SK-N-SH (cell line): ENCODE measurements around the gene SPINK9. TPM values are rescaled to one million over a fixed set of nuclear protein-coding genes. Genes with fewer than 3 reads are reported as not detected.

Experiments used
- CTCF ChIA-PET: fragments of 300-600, 350-600 bp; formaldehyde crosslinking; extraction: SDS; loops from one replicate; lab custom pipeline; 2021; lab: Yijun Ruan, JAX
- POLR2A ChIA-PET: fragments of 350-600 bp; sonication (Branson Sonifier 250); formaldehyde crosslinking; extraction: SDS; loops from one replicate; lab custom pipeline; 2020; ENCODE audit warnings: antibody characterized with exemption, inconsistent platforms; lab: Yijun Ruan, JAX
- DNase-seq: peaks from one replicate; pipeline ENCODE4 v3.0.0; 2012
- H2AFZ ChIP-seq: fragments of 200-600 bp; sonication (generic); 2 replicates; pipeline ENCODE4 v1.8.1; 2016; ENCODE audit warnings: antibody characterized with exemption, mild to moderate bottlenecking, low read depth
- H3F3A ChIP-seq: fragments of 200-600 bp; sonication (generic); replicated peaks from 2 replicates; pipeline ENCODE3; 2016; ENCODE audit warnings: antibody characterized with exemption, mild to moderate bottlenecking; ENCODE audit not compliant: insufficient read depth
- H3K27ac ChIP-seq, 2 experiments: fragments of 200-500 bp in 1 of 2; fragments of 200-600 bp in 1 of 2; sonication (Bioruptor generic) in 1 of 2; sonication (generic), shearing (Covaris generic) in 1 of 2; 2 replicates each; pipeline versions ENCODE4 v1.5.1 to v1.6.1; 2014 to 2016; ENCODE audit warnings: low read depth in 2 of 2, inconsistent platforms in 1 of 2, low read length in 1 of 2, mild to moderate bottlenecking in 1 of 2, mixed read lengths in 1 of 2
- H3K27me3 ChIP-seq: fragments of 200-600 bp; sonication (generic), shearing (Covaris generic); 2 replicates; pipeline ENCODE4 v1.6.1; 2016; ENCODE audit warnings: mixed run types; ENCODE audit not compliant: insufficient read depth
- H3K36me3 ChIP-seq, 2 experiments: fragments of 200-500 bp in 1 of 2; fragments of 200-600 bp in 1 of 2; sonication (Bioruptor generic) in 1 of 2; sonication (generic) in 1 of 2; replicated peaks in 1 of 2; 2 replicates each; pipeline versions ENCODE3 to v1.5.1; 2014 to 2016; ENCODE audit warnings: low read length in 1 of 2, mild to moderate bottlenecking in 1 of 2; ENCODE audit not compliant: insufficient read depth in 2 of 2, control insufficient read depth in 1 of 2
- H3K4me1 ChIP-seq, 2 experiments: fragments of 200-500 bp in 1 of 2; fragments of 200-600 bp in 1 of 2; sonication (Bioruptor generic) in 1 of 2; sonication (generic), shearing (Covaris generic) in 1 of 2; 2 replicates each; pipeline versions ENCODE4 v1.5.1 to v1.6.1; 2014 to 2016; ENCODE audit warnings: low read depth in 1 of 2, low read length in 1 of 2, mixed run types in 1 of 2; ENCODE audit not compliant: insufficient read depth in 2 of 2, control insufficient read depth in 1 of 2
- H3K4me2 ChIP-seq: fragments of 200-600 bp; sonication (generic), shearing (Covaris generic); 2 replicates; pipeline ENCODE4 v1.6.1; 2017; ENCODE audit warnings: mixed run types
- H3K4me3 ChIP-seq, 2 experiments: fragments of 200-500 bp in 1 of 2; fragments of 200-600 bp in 1 of 2; sonication (Bioruptor generic) in 1 of 2; sonication (generic), shearing (Covaris generic) in 1 of 2; 2 replicates each; pipeline versions ENCODE4 v1.5.1 to v1.8.1; 2014 to 2016; ENCODE audit warnings: low read depth in 2 of 2, inconsistent platforms in 1 of 2, low read length in 1 of 2, mild to moderate bottlenecking in 1 of 2, mixed read lengths in 1 of 2, moderate library complexity in 1 of 2
- H3K79me2 ChIP-seq: fragments of 200-600 bp; sonication (generic); 2 replicates; pipeline ENCODE4 v1.8.1; 2017; ENCODE audit warnings: mild to moderate bottlenecking; ENCODE audit not compliant: insufficient read depth
- H3K9ac ChIP-seq: fragments of 200-600 bp; sonication (generic); 2 replicates; pipeline ENCODE4 v1.6.1; 2017; ENCODE audit warnings: mixed run types
- H3K9me2 ChIP-seq: fragments of 200-600 bp; sonication (generic); 2 replicates; pipeline ENCODE4 v1.6.1; 2017; ENCODE audit warnings: mixed run types
- H3K9me3 ChIP-seq: fragments of 200-600 bp; sonication (generic); 2 replicates; pipeline ENCODE4 v1.6.1; 2017; ENCODE audit warnings: mixed run types, mild to moderate bottlenecking, moderate library complexity
- H4K20me1 ChIP-seq: fragments of 200-600 bp; sonication (generic); 2 replicates; pipeline ENCODE4 v1.6.1; 2017; ENCODE audit warnings: mild to moderate bottlenecking, mixed run types; ENCODE audit not compliant: insufficient read depth
- CHD2 ChIP-seq: fragments of 150-350 bp; IDR thresholded peaks from 2 replicates; pipeline ENCODE4 v1.6.1; 2018; ENCODE audit warnings: low read length; ENCODE audit not compliant: partially characterized antibody
- EP300 ChIP-seq, 2 experiments: IDR thresholded peaks; 2 replicates each; pipeline versions ENCODE4 v1.4.0 to v1.6.1; 2012; ENCODE audit warnings: borderline replicate concordance in 1 of 2, low read depth in 1 of 2, low read length in 1 of 2
- EZH2phosphoT487 ChIP-seq: fragments of 200-600 bp; sonication (generic); IDR thresholded peaks from 2 replicates; pipeline ENCODE4 v1.6.1; 2017; ENCODE audit warnings: low read depth, mixed run types, mild to moderate bottlenecking, antibody characterized with exemption, moderate library complexity, borderline replicate concordance
- FOSL2 ChIP-seq: IDR thresholded peaks from 2 replicates; pipeline ENCODE4 v1.4.0; 2012; ENCODE audit warnings: low read depth, mild to moderate bottlenecking, moderate library complexity, borderline replicate concordance
- FOXJ3 ChIP-seq: sonication (generic); formaldehyde crosslinking; IDR thresholded peaks from 2 replicates; pipeline ENCODE4 v1.5.1; 2020; ENCODE audit warnings: mild to moderate bottlenecking, missing genetic modification reagents
- FOXM1 ChIP-seq: IDR thresholded peaks from 2 replicates; pipeline ENCODE4 v1.4.0; 2012; ENCODE audit warnings: low read depth, mild to moderate bottlenecking
- GABPA ChIP-seq: IDR thresholded peaks from 2 replicates; pipeline ENCODE4 v1.4.0; 2012; ENCODE audit warnings: low read depth, mild to moderate bottlenecking
- IRF3 ChIP-seq: fragments of 150-350 bp; IDR thresholded peaks from 2 replicates; pipeline ENCODE4 v1.6.1; 2016; ENCODE audit warnings: mild to moderate bottlenecking, low read depth, low read length
- MEF2A ChIP-seq: IDR thresholded peaks from 2 replicates; pipeline ENCODE4 v1.4.0; 2012; ENCODE audit warnings: low read depth, borderline replicate concordance
- PBX3 ChIP-seq: IDR thresholded peaks from 2 replicates; pipeline ENCODE4; 2012
- POLR2AphosphoS5 ChIP-seq: IDR thresholded peaks from 2 replicates; pipeline ENCODE4 v1.6.1; 2012; ENCODE audit warnings: low read depth, low read length
- RCOR1 ChIP-seq: fragments of 150-350 bp; IDR thresholded peaks from 2 replicates; pipeline ENCODE4 v1.6.1; 2017; ENCODE audit warnings: antibody characterized with exemption, low read length
- REST ChIP-seq: IDR thresholded peaks from 2 replicates; pipeline ENCODE4 v1.6.1; 2012; ENCODE audit warnings: mild to moderate bottlenecking, low read depth, low read length, moderate library complexity
- RFX5 ChIP-seq: IDR thresholded peaks from 2 replicates; pipeline ENCODE4 v1.6.1; 2012; ENCODE audit warnings: mild to moderate bottlenecking, improper control_type of control experiment, low read length
- RXRA ChIP-seq: IDR thresholded peaks from 2 replicates; pipeline ENCODE4 v1.4.0; 2012; ENCODE audit warnings: low read depth, mild to moderate bottlenecking, borderline replicate concordance
- SMC3 ChIP-seq: IDR thresholded peaks from 2 replicates; pipeline ENCODE4 v1.6.1; 2012; ENCODE audit warnings: low read depth, low read length, improper control_type of control experiment
- TAF1 ChIP-seq: IDR thresholded peaks from 2 replicates; pipeline ENCODE4 v1.6.1; 2012; ENCODE audit warnings: low read depth, mild to moderate bottlenecking, low read length, moderate library complexity, borderline replicate concordance
- TEAD4 ChIP-seq: IDR thresholded peaks from 2 replicates; pipeline ENCODE4 v1.4.0; 2012; ENCODE audit warnings: mild to moderate bottlenecking, borderline replicate concordance; ENCODE audit not compliant: insufficient read depth
- ZBTB33 ChIP-seq: IDR thresholded peaks from 2 replicates; pipeline ENCODE4 v1.4.0; 2012; ENCODE audit warnings: low read depth, borderline replicate concordance
- WGBS: methylation state at CpG from one replicate; pipeline ENCODE4 v1.1.6; 2017; ENCODE audit warnings: low lambda C conversion rate; 5-methylcytosine and 5-hydroxymethylcytosine counted together
- polyA plus RNA-seq, 3 experiments: library from polyadenylated mRNA; depleted of rRNA; stranded (reverse); fragments of >200 nt; gene quantifications; 2 replicates each; pipeline ENCODE4 v1.2.3, GENCODE V29; 2012

The SPINK9 gene
- polyA plus RNA-seq, 1 of the 3 experiments (the other 2 are of a cell fraction) = not detected

GRCh38 chr5:148372893-148373292, 37.5 kb downstream of the SPINK9 start:
- Histone ChIP-seq H3K36me3 (peaks cover 0 to 4% of the 10 kb centered on the region in 2 experiments), H3K9ac (no peak overlapping the region), H3K4me1 (no peaks in the 10 kb centered on the region), H3K4me3 (no peak overlapping the region), H2AFZ (no peak overlapping the region), H4K20me1 (no peaks in the 10 kb centered on the region), H3K9me2 (no peaks in the 10 kb centered on the region), H3F3A (no peaks in the 10 kb centered on the region), H3K27me3 (no peaks in the 10 kb centered on the region), H3K27ac (no peak overlapping the region), H3K79me2 (no peaks in the 10 kb centered on the region), H3K9me3 (0 out of 2 replicates have a peak, but pooled peaks cover 7% of the 10 kb centered on the region), H3K4me2 (no peak overlapping the region)
- DNase-seq = no peak
- no peak for TF ChIP-seq FOXJ3 (CRISPR knock-in tag)
- ChIA-PET POLR2A (no interaction called here), CTCF (interaction anchor here (1.6 to 3.3 kb wide), 4 partner anchors 10 to 358 kb away, joined by 7 to 22 read pairs (median 11); no protein-coding TSS in a partner anchor)

DNA sequence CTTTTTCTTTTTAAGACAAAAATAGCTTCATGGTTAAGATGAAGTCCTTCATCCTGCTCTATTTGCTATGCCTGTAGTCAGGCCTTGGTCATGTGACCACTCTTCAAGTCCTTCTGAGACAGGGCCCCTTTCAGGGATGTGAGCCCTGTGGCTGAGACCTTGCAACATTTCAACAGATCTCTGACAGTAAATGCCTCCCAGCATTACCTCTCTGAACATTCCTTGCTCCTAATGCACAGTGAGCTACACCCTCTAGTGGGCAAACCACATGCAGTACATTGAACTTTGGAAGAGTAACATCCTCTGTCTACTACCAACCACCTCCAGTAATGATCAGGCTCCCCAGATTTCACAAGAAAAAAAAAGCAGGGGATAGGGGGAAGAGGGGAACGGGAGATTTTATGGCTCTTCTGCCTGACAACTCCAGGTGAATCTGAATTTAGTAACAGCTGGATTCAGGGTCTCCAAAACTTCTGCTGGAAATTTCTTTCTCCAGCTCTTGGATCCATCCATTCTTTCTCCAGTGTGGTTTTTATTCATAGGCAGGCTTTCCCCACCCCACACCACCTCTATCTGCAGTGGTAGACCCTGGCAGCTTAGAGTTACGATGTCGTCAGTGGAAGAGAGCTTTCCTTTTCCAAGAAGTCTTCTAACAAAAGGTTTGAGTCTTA, 39.5 kb downstream of the SPINK9 start:
- no peaks in the 10 kb centered on the region for H3K27me3 ChIP-seq
- no peaks in the 10 kb centered on the region for H3K9me3 ChIP-seq
- peaks cover 0 to 4% of the 10 kb centered on the region in 2 experiments for H3K36me3 ChIP-seq
- H3K4me1 ChIP-seq = no peaks in the 10 kb centered on the region
- H3K9ac ChIP-seq = no peak overlapping the region
- CTCF ChIA-PET = interaction anchor here (0.6 to 3.3 kb wide), 48 partner anchors 8 to 592 kb away, joined by 3 to 24 read pairs (median 3); partner anchors contain the start of genes ADRB2 and FBXO38
- H3K9me2 ChIP-seq = no peaks in the 10 kb centered on the region
- H3F3A ChIP-seq = no peaks in the 10 kb centered on the region
- H3K27ac ChIP-seq = no peak overlapping the region
- peak; percentile 31 for DNase-seq
- 51% methylated on average over 3 of the region's 3 CpGs for WGBS
- H3K79me2 ChIP-seq = no peaks in the 10 kb centered on the region
- no peak overlapping the region for H3K4me3 ChIP-seq
- H4K20me1 ChIP-seq = no peaks in the 10 kb centered on the region
- H3K4me2 ChIP-seq = no peak overlapping the region
- H2AFZ ChIP-seq = no peak overlapping the region
- POLR2A ChIA-PET = no interaction called here
- TF ChIP-seq TEAD4 = no peak
- TF ChIP-seq SMC3 = peak; percentile 78
- no peak for TF ChIP-seq ZBTB33
- no peak for TF ChIP-seq MEF2A
- no peak for TF ChIP-seq REST
- TF ChIP-seq IRF3 = no peak
- no peak for TF ChIP-seq POLR2AphosphoS5
- no peak for TF ChIP-seq GABPA
- no peak for TF ChIP-seq RXRA
- TF ChIP-seq RCOR1 = 0 out of 2 replicates have a peak, but pooled peaks have one; percentile 12
- no peak for TF ChIP-seq FOSL2
- no peak for TF ChIP-seq EZH2phosphoT487
- TF ChIP-seq EP300 (IDR thresholded peaks at IDR 0.05; ENCODE audit: borderline replicate concordance in 1 of 2, low read depth in 1 of 2, low read length in 1 of 2) = no peak
- no peak for TF ChIP-seq RFX5
- TF ChIP-seq PBX3 = no peak
- no peak for TF ChIP-seq CHD2
- TF ChIP-seq FOXJ3 (CRISPR knock-in tag) = no peak
- no peak for TF ChIP-seq FOXM1
- no peak for TF ChIP-seq TAF1
